Loucy (cell line): Measurements from ENCODE around the gene ZBTB7B.

Experiments used
- CTCF ChIP-seq: fragments of 200-600 bp; sonication (generic); conservative IDR thresholded peaks from 2 replicates; pipeline ENCODE4 v1.5.1; 2014; ENCODE audit warnings: mild to moderate bottlenecking, antibody characterized with exemption, low read length
- EZH2phosphoT487 ChIP-seq: fragments of 200-600 bp; IDR thresholded peaks from 2 replicates; pipeline ENCODE4 v1.6.1; 2018; ENCODE audit warnings: antibody characterized with exemption, mild to moderate bottlenecking, moderate library complexity, borderline replicate concordance

GRCh38 chr1:154958036-154958435 is 44.6 kb upstream of the ZBTB7B start:
- TF ChIP-seq CTCF, result no peak
- no peak for TF ChIP-seq EZH2phosphoT487
